GM08714 (cell line): ENCODE data around the gene GALR1.
"Not testable (repeated sequence)": the region's sequence is repeated elsewhere in the genome, so short reads cannot be mapped to it uniquely, and the experiment has no call there.

Experiments used
- H3K4me3 ChIP-seq: fragments of 200-500 bp; sonication (Bioruptor generic); 2 replicates; pipeline ENCODE4 v1.5.1; 2014; ENCODE audit warnings: mild to moderate bottlenecking, low read length, inconsistent platforms
- ZNF274 ChIP-seq: IDR thresholded peaks from 2 replicates; pipeline ENCODE4 v1.6.1; 2012; ENCODE audit warnings: mild to moderate bottlenecking, low read depth, low read length

GALR1 gene

GRCh38 chr18:77230645-77231044 is 19.0 kb upstream of the GALR1 start:
- no peak overlapping the region for H3K4me3 ChIP-seq
- no peak for TF ChIP-seq ZNF274

- H3K4me3 ChIP-seq: no peak overlapping the region
- TF ChIP-seq ZNF274: no peak
Measured at GRCh38 chr18:77234504-77235365, 14.9 kb upstream of the GALR1 start.

DNA sequence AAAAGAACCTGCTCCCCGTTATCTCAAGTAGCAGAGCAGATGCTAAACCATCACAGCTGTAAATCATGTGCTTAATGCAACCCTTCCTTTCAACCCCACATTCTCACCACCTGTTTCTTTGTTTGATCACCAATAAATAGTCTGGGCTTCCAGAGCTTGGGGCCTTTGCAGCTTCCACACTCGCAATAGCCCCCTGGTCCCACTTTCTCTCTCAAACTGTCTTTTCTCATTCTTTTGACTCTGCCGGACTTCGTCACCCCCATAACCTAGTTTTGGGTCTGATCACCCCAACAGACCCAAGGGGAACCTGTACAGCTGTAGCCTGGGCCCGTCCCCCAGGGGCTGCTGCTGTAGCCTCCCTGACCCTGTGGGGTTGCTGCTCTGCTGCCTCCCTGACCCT is 10.4 kb upstream of the GALR1 start:
- not testable (repeated sequence) for H3K4me3 ChIP-seq

DNA sequence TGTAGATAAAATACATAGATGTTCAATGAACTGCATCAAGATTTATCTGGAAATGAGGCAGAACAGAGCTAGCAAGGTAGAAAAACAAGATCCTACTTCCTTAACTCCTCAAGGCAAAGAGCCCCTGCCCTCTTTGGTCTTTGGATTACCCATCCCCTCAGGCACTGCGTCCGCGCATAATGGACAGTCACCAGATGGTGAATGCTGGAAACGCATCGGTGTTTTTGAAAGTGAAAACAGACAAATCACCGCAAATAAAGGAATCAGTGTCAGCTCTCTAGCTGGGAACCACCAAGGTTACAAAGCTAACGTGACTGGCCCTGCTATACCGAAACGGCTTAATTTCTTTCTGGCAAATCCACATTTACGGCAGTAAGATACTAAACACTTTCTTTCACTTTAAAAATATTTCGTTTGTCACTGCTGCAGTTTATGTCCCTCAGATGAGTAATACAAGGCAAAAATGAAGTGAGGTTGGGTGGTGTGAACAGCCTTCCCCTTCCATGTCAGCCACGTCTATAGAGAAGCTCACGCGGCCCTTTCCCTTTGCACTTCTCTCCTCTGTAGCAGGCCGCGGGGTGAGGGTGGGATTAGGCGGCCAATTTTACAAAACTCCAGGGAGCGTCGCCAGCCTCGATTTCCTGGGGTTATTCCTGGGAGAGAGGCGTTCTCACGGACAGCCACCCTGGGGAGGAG is 627 bp upstream of the GALR1 start:
- TF ChIP-seq ZNF274: no peak
- no peak overlapping the region for H3K4me3 ChIP-seq

GRCh38 chr18:77250501-77250925 is 865 bp downstream of the GALR1 start:
- TF ChIP-seq ZNF274: no peak
- H3K4me3 ChIP-seq: no peak overlapping the region

DNA sequence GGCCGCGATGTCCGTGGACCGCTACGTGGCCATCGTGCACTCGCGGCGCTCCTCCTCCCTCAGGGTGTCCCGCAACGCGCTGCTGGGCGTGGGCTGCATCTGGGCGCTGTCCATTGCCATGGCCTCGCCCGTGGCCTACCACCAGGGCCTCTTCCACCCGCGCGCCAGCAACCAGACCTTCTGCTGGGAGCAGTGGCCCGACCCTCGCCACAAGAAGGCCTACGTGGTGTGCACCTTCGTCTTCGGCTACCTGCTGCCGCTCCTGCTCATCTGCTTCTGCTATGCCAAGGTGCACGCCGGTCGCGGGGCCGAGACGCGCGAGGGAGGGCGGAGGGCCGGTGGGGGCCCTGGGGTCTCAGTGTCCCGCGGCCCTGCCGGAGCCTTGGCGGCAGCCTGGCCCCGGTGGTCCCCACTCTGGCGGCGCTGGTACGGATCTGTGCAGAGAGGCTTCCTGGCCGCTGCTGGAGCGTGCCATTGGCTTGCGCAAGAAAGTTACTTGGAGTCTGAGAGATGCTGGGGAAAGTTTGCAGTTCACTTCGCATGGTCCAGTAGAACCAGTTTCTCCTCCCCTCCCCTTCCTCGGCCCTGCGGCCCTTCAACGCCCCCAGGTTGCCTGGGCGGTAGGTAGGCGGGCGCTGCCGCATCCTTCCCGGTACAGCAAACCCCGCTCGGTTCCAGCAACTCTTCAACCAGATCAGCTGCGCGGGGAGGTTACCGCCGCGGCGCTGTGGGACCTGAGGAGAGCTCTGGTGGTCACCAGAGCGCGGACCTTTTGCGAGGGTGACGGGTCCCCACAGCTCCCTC is 1.5 kb downstream of the GALR1 start:
- H3K4me3 ChIP-seq: no peak overlapping the region
- no peak for TF ChIP-seq ZNF274

- no peak for TF ChIP-seq ZNF274
- no peak overlapping the region for H3K4me3 ChIP-seq
Measured at GRCh38 chr18:77251730-77252050, 2.0 kb downstream of the GALR1 start.

- TF ChIP-seq ZNF274: no peak
Measured at GRCh38 chr18:77254711-77255405, 5.2 kb downstream of the GALR1 start.

GRCh38 chr18:77255426-77256105 is 5.9 kb downstream of the GALR1 start:
- TF ChIP-seq ZNF274: no peak
- no peak overlapping the region for H3K4me3 ChIP-seq

More at GRCh38 chr18:77254711-77255405, 5.2 kb downstream of the GALR1 start:
- H3K4me3 ChIP-seq: no peak overlapping the region

DNA sequence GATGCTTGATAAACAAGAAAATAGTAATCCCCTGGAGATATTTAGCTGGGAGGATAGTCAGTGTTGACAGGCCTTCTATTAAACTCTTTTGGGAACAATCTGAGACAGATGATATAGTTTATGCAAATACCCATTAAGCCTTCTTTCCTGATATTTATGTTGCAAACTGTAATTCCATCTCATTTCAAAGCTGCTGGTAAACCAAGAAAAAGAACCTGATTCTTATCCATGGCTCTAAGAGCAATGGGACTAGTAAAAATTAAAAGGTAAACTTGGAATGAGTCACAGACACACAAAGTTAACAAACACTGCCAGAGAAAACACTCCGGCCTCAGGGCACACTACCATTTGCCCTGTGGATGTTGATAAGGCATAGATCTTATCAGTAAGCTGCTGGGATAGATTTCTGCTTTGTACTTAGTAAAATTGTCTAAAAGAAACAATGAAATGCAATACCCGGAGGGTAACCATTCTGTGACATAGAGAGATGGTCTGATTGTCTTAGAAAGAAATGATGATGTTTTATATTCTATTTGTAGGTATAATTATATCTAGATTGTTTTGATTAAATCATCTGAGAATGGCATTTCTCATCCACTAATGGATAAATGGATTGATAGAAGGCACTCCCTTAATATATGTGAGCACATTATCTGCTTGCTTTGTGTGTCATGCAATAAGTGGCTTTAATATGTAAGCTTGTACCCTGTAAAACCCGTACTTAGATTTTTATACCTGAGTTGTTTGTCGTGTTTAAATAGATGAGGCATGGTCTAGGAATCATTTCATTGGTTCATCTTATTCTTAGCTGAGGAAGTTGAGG is 13.2 kb downstream of the GALR1 start:
- H3K4me3 ChIP-seq: no peak overlapping the region
- TF ChIP-seq ZNF274: no peak

- TF ChIP-seq ZNF274: no peak
Measured at GRCh38 chr18:77263466-77263763, 13.8 kb downstream of the GALR1 start.

GRCh38 chr18:77267969-77268368 is 18.3 kb downstream of the GALR1 start:
- TF ChIP-seq ZNF274: no peak

More at GRCh38 chr18:77263466-77263763, 13.8 kb downstream of the GALR1 start:
- H3K4me3 ChIP-seq: no peak overlapping the region

DNA sequence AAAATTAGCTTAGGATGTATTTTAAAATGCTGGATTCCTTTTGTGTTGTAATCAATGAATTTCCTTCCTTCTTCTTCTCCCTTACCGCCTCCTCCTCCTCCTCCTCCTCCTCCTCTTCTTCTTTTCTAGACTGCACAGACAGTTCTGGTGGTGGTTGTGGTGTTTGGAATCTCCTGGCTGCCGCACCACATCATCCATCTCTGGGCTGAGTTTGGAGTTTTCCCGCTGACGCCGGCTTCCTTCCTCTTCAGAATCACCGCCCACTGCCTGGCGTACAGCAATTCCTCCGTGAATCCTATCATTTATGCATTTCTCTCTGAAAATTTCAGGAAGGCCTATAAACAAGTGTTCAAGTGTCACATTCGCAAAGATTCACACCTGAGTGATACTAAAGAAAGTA is 18.8 kb downstream of the GALR1 start:
- TF ChIP-seq ZNF274: no peak

More at GRCh38 chr18:77267969-77268368, 18.3 kb downstream of the GALR1 start:
- no peak overlapping the region for H3K4me3 ChIP-seq

More for the DNA sequence above, 18.8 kb downstream of the GALR1 start:
- H3K4me3 ChIP-seq: no peak overlapping the region
